GM12878 (cell line): ENCODE data around the gene ANXA11. TPM values are rescaled to one million over a fixed set of nuclear protein-coding genes. Genes with fewer than 3 reads are reported as not detected.

Experiments used
- ATAC-seq: fragments of 200-7000 bp; cut with Tn5 transposase; 3 replicates; pipeline ENCODE4 v1.9.1; 2020; ENCODE audit warnings: mild to moderate bottlenecking, moderate library complexity
- BruUV-seq: library from RNA; stranded (reverse); fragments of 400-500 nt; replicated peaks from 2 replicates; lab custom pipeline; 2021; lab: Mats Ljungman, UMichigan
- CTCF ChIA-PET: fragments of 300-600 bp; sonication (Branson Sonifier 250); formaldehyde crosslinking; extraction: SDS; loops from one replicate; lab custom pipeline; 2021; ENCODE audit warnings: inconsistent platforms; lab: Yijun Ruan, JAX
- POLR2A ChIA-PET: fragments of 350-600 bp; formaldehyde crosslinking; extraction: SDS; loops from one replicate; lab custom pipeline; 2021; ENCODE audit warnings: inconsistent platforms; lab: Charles Lee
- RAD21 ChIA-PET: fragments of 300-600 bp; sonication (Branson Sonifier 250); formaldehyde crosslinking; loops from one replicate; lab custom pipeline; 2023; ENCODE audit warnings: antibody characterized with exemption; ENCODE audit not compliant: unreplicated experiment; lab: Charles Lee
- SMC1A ChIA-PET: fragments of 300-600 bp; sonication (Branson Sonifier 250); formaldehyde crosslinking; loops from one replicate; lab custom pipeline; 2023; ENCODE audit not compliant: unreplicated experiment, uncharacterized antibody; lab: Charles Lee
- DNase-seq: peaks from one replicate; pipeline ENCODE4 v3.0.0-alpha.2; 2011; ENCODE audit warnings: low read depth, low spot score
- FAIRE-seq: peaks from 3 replicates; lab custom pipeline; 2011; peaks lifted over from hg19 to GRCh38; lab: Jason Lieb, UNC
- H2AFZ ChIP-seq: 2 replicates; pipeline ENCODE4 v1.6.0; 2011; ENCODE audit warnings: low read depth, low read length, control low read depth; ENCODE audit not compliant: control insufficient read depth
- H3K27ac ChIP-seq: 2 replicates; pipeline ENCODE4 v1.5.1; 2011; ENCODE audit warnings: control low read depth; ENCODE audit not compliant: control insufficient read depth, insufficient read depth
- H3K27me3 ChIP-seq, 2 experiments: replicated peaks in 1 of 2; 2 replicates each; pipeline versions ENCODE4 v1.6.0 to v1.6.1; 2011; ENCODE audit warnings: low read length in 1 of 2; ENCODE audit not compliant: control insufficient read depth in 2 of 2, insufficient read depth in 2 of 2
- H3K36me3 ChIP-seq, 2 experiments: 2 replicates each; pipeline ENCODE4 v1.5.1; 2011; ENCODE audit warnings: low read length in 1 of 2; ENCODE audit not compliant: control insufficient read depth in 2 of 2, insufficient read depth in 2 of 2
- H3K4me1 ChIP-seq: 2 replicates; pipeline ENCODE4 v1.6.1; 2011; ENCODE audit warnings: mild to moderate bottlenecking, low read length, moderate library complexity, mixed read lengths; ENCODE audit not compliant: control insufficient read depth, insufficient read depth
- H3K4me2 ChIP-seq: 2 replicates; pipeline ENCODE4 v1.6.0; 2011; ENCODE audit warnings: control low read depth; ENCODE audit not compliant: control insufficient read depth, insufficient read depth
- H3K4me3 ChIP-seq: fragments of 200-600 bp; sonication (generic); 2 replicates; pipeline ENCODE4 v1.5.1; 2016
- H3K79me2 ChIP-seq: 2 replicates; pipeline ENCODE4 v1.6.0; 2011; ENCODE audit warnings: low read length; ENCODE audit not compliant: control insufficient read depth, insufficient read depth
- H3K9ac ChIP-seq: 2 replicates; pipeline ENCODE4 v1.8.0; 2011; ENCODE audit warnings: low read length, control low read depth, mixed read lengths; ENCODE audit not compliant: control insufficient read depth, insufficient read depth
- H3K9me3 ChIP-seq: replicated peaks from 3 replicates; pipeline ENCODE4 v1.5.1; 2011; ENCODE audit warnings: mild to moderate bottlenecking, low read length; ENCODE audit not compliant: control insufficient read depth, insufficient read depth
- H4K20me1 ChIP-seq: 2 replicates; pipeline ENCODE4 v1.6.0; 2011; ENCODE audit not compliant: control insufficient read depth, insufficient read depth
- CBFB ChIP-seq: IDR thresholded peaks from 2 replicates; pipeline ENCODE4 v1.6.1; 2016; ENCODE audit warnings: antibody characterized with exemption, low read depth
- CEBPB ChIP-seq, 2 experiments: fragments of 150-350 bp in 1 of 2; IDR thresholded peaks; 2 replicates each; pipeline ENCODE4 v1.6.1; 2012 to 2014; ENCODE audit warnings: low read depth in 2 of 2, low read length in 2 of 2, borderline replicate concordance in 1 of 2, inconsistent platforms in 1 of 2
- CHD1 ChIP-seq: IDR thresholded peaks from 2 replicates; pipeline ENCODE4 v1.6.1; 2012; ENCODE audit warnings: low read depth, low read length, improper control_type of control experiment
- CREM ChIP-seq: IDR thresholded peaks from 2 replicates; pipeline ENCODE4 v1.6.1; 2014; ENCODE audit warnings: antibody characterized with exemption, low read depth
- EGR1 ChIP-seq, 2 experiments: IDR thresholded peaks; 1 replicate in 1 of 2; 2 replicates in 1 of 2; pipeline ENCODE4 v1.6.1; 2011 to 2012; ENCODE audit warnings: low read depth in 2 of 2, low read length in 2 of 2, borderline replicate concordance in 1 of 2, mild to moderate bottlenecking in 1 of 2, moderate library complexity in 1 of 2
- MEF2A ChIP-seq: IDR thresholded peaks from 2 replicates; pipeline ENCODE4 v1.6.1; 2011; ENCODE audit warnings: low read depth, mild to moderate bottlenecking, low read length, moderate library complexity; ENCODE audit not compliant: insufficient read depth
- MEF2B ChIP-seq: fragments of 450-650 bp; IDR thresholded peaks from 2 replicates; pipeline ENCODE4 v1.6.1; 2018; ENCODE audit warnings: mild to moderate bottlenecking, moderate library complexity; ENCODE audit not compliant: partially characterized antibody, poor library complexity, severe bottlenecking
- PRDM15 ChIP-seq: fragments of 450-650 bp; formaldehyde crosslinking; IDR thresholded peaks from 2 replicates; pipeline ENCODE4 v1.4.0; 2020; ENCODE audit warnings: mild to moderate bottlenecking, moderate library complexity
- RBBP5 ChIP-seq: fragments of 200-600 bp; sonication (generic); conservative IDR thresholded peaks from 2 replicates; pipeline ENCODE4 v1.6.1; 2016
- RCOR1 ChIP-seq: conservative IDR thresholded peaks from 2 replicates; pipeline ENCODE4 v1.6.1; 2012; ENCODE audit warnings: low read depth, low read length, improper control_type of control experiment
- RUNX3 ChIP-seq: IDR thresholded peaks from 2 replicates; pipeline ENCODE4 v1.6.1; 2012; ENCODE audit warnings: low read length, inconsistent platforms
- TAF1 ChIP-seq: IDR thresholded peaks from 2 replicates; pipeline ENCODE4 v1.6.1; 2011; ENCODE audit warnings: mild to moderate bottlenecking, low read depth, low read length, borderline replicate concordance
- TCF12 ChIP-seq: IDR thresholded peaks from 2 replicates; pipeline ENCODE4 v1.6.1; 2011; ENCODE audit warnings: low read depth, mild to moderate bottlenecking, low read length
- ZBED1 ChIP-seq: IDR thresholded peaks from 2 replicates; pipeline ENCODE4 v1.6.1; 2016; ENCODE audit warnings: borderline replicate concordance
- ZNF24 ChIP-seq: fragments of 450-650 bp; IDR thresholded peaks from 2 replicates; pipeline ENCODE4 v1.6.1; 2017; ENCODE audit warnings: antibody characterized with exemption, mild to moderate bottlenecking
- WGBS: methylation state at CpG from one replicate; pipeline ENCODE4 v1.1.6; 2016; ENCODE audit warnings: low lambda C conversion rate; ENCODE audit not compliant: insufficient replicate concordance, insufficient coverage; ENCODE audit errors: missing lambda C conversion rate; 5-methylcytosine and 5-hydroxymethylcytosine counted together
- in situ Hi-C: fragments of 300-500 bp; cut with MboI; formaldehyde crosslinking; loops from 9 replicates; pipeline ENCODE4 v1.14.3; 2018; ENCODE audit warnings: mixed read lengths
- intact Hi-C: fragments of 100-400 bp; cut with micrococcal nuclease; formaldehyde crosslinking; loops from one replicate; pipeline ENCODE4 v1.14.2; 2022; ENCODE audit not compliant: unreplicated experiment
- polyA plus RNA-seq, 11 experiments: library from polyadenylated mRNA; depleted of rRNA in 4 of 11; unstranded in 6 of 11; stranded (reverse) in 5 of 11; fragments of >200 nt; fragmentation: Nextera tagmentation in 4 of 11; fragmentation: Illumina TruSeq in 1 of 11; extraction: Ambion mirVana in 4 of 11; extraction: Trizol in 1 of 11; gene quantifications; 1 replicate in 1 of 11; 2 replicates in 10 of 11; pipeline versions ENCODE4 v1.2.1 to v1.2.3, GENCODE V29; 2011 to 2016; ENCODE audit warnings: inconsistent platforms in 2 of 11, missing spikeins in 2 of 11, low read depth in 1 of 11
- total RNA-seq, 4 experiments: library from RNA; depleted of rRNA in 3 of 4; stranded (reverse); fragments of >200 nt in 3 of 4; fragmentation: Illumina TruSeq in 1 of 4; extraction: Trizol in 1 of 4; gene quantifications; 2 replicates each; pipeline versions ENCODE4 v1.2.1 to v1.2.3, GENCODE V29; 2013 to 2021
- TF ChIP-seq, protein P1 (sequence below): IDR thresholded peaks from 2 replicates; pipeline ENCODE4 v1.6.1; 2012; ENCODE audit warnings: improper control_type of control experiment, low read depth, low read length; ENCODE audit not compliant: insufficient replicate concordance

The ANXA11 gene
- total and polyA plus RNA-seq, 10 of the 15 experiments (the other 5 are each of a cell fraction or from before 2014, with no cell fraction given) = 25.0 to 129 (median 72.2) TPM

- no peaks in the 10 kb centered on the region for H4K20me1 ChIP-seq
- H2AFZ ChIP-seq = no peak overlapping the region
- no TSS peak for BruUV-seq
- ChIA-PET RAD21 (no interaction called here), SMC1A (interaction anchor here (1.1 kb wide), 1 partner anchor 11 kb away, joined by 3 read pairs; no protein-coding TSS in a partner anchor), CTCF (interaction anchor here (1.5 kb wide), 1 partner anchor 10 kb away, joined by 6 read pairs; no protein-coding TSS in a partner anchor), POLR2A (interaction anchor here (0.9 to 1.2 kb wide), 2 partner anchors 9 to 13 kb away, joined by 4 read pairs; no protein-coding TSS in a partner anchor)
- H3K27ac ChIP-seq = no peak overlapping the region
- peaks cover 4% of the 10 kb centered on the region for H3K9me3 ChIP-seq
- in situ Hi-C loops = no loop called here
- peaks cover 17% of the 10 kb centered on the region for H3K4me1 ChIP-seq
- ATAC-seq (no peak), FAIRE-seq (no peak), DNase-seq (no peak)
- no peak overlapping the region for H3K4me3 ChIP-seq
- H3K36me3 ChIP-seq = peaks cover 0 to 6% of the 10 kb centered on the region in 2 experiments; a peak in 3 of 4 replicates
- no peak overlapping the region for H3K4me2 ChIP-seq
- no peaks in the 10 kb centered on the region for H3K27me3 ChIP-seq
- TF ChIP-seq TAF1 (no peak), RUNX3 (no peak), TCF12 (no peak), CBFB (no peak), EGR1 (IDR thresholded peaks at IDR 0.05; ENCODE audit: borderline replicate concordance in 1 of 2, low read depth in 2 of 2, low read length in 2 of 2) (no peak), RBBP5 (no peak), MEF2B (no peak), ZNF24 (no peak), MEF2A (no peak), CEBPB (IDR thresholded peaks at IDR 0.05; ENCODE audit: borderline replicate concordance in 1 of 2, low read depth in 2 of 2, low read length in 2 of 2) (no peak), ZBED1 (no peak), CREM (no peak), RCOR1 (no peak), PRDM15 (CRISPR knock-in tag) (no peak), CHD1 (no peak)
- TF ChIP-seq, protein P1, sequence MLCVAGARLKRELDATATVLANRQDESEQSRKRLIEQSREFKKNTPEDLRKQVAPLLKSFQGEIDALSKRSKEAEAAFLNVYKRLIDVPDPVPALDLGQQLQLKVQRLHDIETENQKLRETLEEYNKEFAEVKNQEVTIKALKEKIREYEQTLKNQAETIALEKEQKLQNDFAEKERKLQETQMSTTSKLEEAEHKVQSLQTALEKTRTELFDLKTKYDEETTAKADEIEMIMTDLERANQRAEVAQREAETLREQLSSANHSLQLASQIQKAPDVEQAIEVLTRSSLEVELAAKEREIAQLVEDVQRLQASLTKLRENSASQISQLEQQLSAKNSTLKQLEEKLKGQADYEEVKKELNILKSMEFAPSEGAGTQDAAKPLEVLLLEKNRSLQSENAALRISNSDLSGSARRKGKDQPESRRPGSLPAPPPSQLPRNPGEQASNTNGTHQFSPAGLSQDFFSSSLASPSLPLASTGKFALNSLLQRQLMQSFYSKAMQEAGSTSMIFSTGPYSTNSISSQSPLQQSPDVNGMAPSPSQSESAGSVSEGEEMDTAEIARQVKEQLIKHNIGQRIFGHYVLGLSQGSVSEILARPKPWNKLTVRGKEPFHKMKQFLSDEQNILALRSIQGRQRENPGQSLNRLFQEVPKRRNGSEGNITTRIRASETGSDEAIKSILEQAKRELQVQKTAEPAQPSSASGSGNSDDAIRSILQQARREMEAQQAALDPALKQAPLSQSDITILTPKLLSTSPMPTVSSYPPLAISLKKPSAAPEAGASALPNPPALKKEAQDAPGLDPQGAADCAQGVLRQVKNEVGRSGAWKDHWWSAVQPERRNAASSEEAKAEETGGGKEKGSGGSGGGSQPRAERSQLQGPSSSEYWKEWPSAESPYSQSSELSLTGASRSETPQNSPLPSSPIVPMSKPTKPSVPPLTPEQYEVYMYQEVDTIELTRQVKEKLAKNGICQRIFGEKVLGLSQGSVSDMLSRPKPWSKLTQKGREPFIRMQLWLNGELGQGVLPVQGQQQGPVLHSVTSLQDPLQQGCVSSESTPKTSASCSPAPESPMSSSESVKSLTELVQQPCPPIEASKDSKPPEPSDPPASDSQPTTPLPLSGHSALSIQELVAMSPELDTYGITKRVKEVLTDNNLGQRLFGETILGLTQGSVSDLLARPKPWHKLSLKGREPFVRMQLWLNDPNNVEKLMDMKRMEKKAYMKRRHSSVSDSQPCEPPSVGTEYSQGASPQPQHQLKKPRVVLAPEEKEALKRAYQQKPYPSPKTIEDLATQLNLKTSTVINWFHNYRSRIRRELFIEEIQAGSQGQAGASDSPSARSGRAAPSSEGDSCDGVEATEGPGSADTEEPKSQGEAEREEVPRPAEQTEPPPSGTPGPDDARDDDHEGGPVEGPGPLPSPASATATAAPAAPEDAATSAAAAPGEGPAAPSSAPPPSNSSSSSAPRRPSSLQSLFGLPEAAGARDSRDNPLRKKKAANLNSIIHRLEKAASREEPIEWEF = no peak
- WGBS = 85% methylated on average over 10 of the region's 11 CpGs
- no peak overlapping the region for H3K9ac ChIP-seq
- intact Hi-C loops = no loop called here
- peaks cover 53% of the 10 kb centered on the region for H3K79me2 ChIP-seq
These were observed 10.8 kb downstream of the ANXA11 start for GRCh38 chr10:80194373-80195045.
